HG03469 (cell line): ENCODE data around the gene GPS1.

Experiments used
- ATAC-seq: cut with Tn5 transposase; IDR thresholded peaks from one replicate; pipeline ENCODE4 v1.9.1; 2021; ENCODE audit warnings: mild to moderate bottlenecking, moderate library complexity, moderate number of reproducible peaks; ENCODE audit not compliant: unreplicated experiment

The GPS1 gene

GRCh38 chr17:82076018-82076784, 24.5 kb downstream of the GPS1 start:
- ATAC-seq, result no peak

DNA sequence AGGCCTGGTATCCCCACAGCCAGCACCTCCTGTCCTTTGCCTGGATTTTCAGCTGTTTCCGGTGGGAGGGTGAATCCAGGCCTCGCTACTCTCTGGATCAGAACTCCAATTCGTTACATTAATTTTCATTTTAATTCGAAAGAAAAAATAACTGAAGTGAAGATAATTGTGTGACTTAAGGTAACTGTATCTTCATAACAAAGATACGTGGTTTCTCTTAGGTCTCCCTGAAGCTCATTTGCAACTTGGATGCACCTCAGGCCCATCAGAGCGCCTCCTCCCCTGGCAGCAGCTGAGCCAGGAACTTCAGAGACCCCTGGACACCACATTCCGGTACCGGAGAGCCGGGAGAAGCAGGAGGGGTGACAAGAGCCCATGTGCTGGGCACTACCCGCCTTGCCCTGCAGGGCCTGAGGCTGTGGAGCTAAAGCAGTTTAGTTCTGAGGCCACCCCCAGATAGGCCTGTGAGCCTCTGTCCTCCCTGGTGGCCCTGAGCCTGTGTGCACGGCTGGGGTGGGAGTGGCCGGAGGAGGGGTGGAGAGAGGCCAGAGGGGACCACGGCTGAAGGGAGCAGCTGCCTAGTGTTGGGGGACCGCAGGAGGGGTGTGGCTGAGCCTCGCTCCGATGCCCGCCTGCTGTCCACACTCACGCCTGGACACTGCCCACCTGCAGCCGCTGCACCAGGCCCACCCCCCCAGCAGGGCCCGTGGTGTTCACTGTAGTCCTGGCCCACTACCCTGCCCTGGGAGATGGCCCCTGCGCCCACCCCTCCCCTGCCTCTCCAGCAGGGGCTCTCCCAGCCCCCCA, 25.3 kb downstream of the GPS1 start:
- ATAC-seq, result no peak

DNA sequence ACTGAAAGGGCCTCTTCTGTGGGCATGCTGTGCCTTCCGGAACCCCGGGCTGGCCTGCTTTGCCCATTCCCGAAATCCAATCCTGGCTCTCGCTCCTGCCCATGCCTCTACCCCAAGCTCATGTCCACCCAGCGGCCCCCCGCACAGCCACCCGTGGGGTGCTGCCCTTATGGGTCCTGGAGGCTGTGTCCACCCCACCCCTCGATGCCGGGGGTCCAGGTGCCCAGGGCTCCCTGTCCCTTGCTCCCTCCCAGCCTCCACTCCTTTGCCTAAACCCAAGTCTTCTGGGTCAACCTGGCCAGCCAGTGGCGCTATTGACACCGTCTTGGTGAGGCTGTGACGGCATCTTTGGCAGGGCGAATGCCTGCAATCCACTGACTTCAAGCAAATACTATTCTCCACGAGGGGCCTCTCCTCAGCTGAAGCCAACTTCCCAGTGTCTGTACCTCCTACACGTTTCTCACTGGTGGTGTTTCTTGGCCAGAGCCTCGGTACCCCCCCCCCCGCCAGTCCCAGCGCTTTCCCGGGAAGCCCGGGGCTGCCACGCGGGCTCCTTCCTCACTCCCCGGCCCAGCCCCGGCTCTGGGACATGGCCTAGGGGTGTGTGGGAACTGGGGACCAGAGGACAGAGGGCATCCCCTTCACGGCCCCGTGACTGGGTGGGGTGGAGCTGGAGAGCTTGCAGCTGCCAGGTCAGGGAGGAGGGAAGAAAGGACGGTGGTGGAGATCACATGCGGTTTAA, 26.1 kb downstream of the GPS1 start:
- ATAC-seq, result no peak

GRCh38 chr17:82078433-82078832, 26.7 kb downstream of the GPS1 start:
- ATAC-seq, result no peak

GRCh38 chr17:82079001-82079677, 27.4 kb downstream of the GPS1 start:
- no peak for ATAC-seq

DNA sequence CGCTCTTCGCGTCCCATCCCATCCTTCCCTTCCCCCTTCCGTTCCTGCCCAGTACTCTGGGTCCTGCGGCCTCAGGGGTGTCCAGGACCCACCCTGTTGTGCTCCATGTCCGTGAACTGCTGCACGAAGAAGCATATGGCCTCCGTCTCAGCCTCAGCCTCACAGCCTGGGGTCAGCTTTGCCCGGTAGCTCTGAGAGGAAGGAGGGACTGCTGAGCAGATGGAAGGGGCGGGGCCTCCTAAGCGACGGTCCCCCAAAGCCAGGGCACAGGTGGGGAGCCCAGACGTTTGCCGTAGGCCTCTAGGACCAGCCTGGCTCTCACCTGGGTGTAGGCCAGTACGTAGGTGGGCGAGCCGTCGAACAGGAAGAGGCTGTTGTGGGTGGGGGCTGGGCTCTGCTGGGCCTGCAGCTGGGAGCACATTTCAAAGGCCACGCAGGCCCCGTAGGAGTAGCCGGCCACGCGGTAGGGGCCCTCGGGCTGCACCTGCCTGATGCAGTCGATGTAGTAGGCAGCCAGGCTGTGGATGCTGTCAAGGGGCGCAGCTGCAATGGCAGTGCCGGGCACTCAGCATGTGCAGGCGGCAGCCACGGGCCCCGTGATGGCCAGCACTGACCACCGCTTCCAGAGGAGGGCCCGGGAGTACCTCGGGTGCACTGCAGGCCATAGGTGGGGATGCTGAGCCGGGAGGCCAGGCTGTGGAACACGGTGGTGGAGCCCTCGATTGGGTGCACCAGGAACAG, 28.5 kb downstream of the GPS1 start:
- no peak for ATAC-seq

GRCh38 chr17:82080789-82081464, 29.2 kb downstream of the GPS1 start:
- ATAC-seq, result no peak

GRCh38 chr17:82081546-82081945, 29.8 kb downstream of the GPS1 start:
- ATAC-seq, result no peak

DNA sequence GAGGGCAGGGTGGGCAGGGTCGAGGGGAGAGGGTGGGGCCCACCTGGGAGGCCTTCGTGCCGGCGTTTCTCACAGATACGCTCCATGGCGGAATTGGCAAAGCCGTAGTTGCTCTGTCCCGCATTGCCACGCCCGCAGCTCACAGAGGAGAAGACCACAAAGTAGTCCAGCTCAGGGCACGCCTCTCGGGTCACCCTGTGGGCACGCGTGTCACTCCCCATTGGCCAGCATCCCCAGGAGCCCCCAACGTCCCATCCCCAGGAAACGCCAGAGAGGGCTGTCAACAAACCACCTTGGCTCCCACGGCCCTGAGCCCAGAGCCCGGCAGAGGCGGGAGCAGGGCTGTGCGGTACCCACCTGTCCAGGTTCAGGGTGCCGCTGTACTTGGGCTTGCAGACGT, 30.3 kb downstream of the GPS1 start:
- ATAC-seq, result no peak

- ATAC-seq, result no peak
These were observed 30.8 kb downstream of the GPS1 start for GRCh38 chr17:82082456-82082855.

DNA sequence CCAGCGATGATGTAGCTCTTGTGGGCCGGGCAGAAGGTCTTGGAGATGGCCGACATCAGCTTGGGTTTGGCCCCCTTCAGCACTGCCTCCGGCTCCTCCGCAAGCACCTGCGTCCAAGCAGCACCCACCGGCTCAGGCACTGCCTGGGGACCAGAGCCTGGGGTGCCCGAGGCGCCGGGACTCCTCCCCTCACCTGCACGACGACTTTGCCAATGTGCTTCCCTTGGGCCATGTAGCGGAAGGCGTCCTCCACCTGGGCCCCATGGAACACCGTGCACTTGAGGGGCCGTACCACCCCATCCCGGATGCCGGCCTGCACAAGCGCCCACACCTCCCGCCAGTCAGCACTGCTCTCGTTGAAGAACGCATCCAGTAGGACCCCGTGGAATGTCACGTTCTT, 31.3 kb downstream of the GPS1 start:
- no peak for ATAC-seq

- ATAC-seq, result no peak
These were observed 32.0 kb downstream of the GPS1 start for GRCh38 chr17:82083533-82084359.

DNA sequence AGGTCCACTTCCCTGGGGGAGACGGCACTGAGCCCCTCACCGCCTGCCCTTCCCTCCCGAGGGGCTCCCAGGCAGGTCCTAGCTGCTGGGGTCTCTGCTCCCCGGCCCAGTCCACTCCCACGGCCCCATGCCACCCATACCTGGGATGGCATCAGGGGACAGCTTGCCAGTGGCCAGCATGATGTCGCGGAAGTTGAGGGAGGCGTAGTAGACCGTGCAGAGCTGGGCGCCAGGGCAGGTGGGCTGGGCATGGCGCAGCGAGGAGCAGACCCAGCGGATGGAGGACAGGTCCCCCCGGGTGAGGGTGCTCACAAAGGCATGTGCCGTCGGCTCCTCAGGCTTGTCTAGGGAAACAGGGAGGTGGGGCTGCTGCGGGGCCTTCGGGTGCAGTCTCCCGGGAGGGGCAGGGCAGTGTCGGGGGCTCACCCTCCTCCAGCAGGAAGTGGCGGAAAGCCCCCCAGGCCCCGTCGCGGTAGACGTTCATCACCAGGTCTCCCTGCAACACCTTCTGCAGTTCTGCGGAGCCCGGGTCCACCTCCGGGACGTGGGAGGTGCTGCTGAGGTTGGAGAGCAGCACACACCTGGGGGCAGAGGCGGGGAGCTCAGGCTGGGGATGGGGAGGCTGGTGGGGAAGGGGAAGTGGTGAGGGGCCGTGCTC, 32.8 kb downstream of the GPS1 start:
- ATAC-seq, result no peak

DNA sequence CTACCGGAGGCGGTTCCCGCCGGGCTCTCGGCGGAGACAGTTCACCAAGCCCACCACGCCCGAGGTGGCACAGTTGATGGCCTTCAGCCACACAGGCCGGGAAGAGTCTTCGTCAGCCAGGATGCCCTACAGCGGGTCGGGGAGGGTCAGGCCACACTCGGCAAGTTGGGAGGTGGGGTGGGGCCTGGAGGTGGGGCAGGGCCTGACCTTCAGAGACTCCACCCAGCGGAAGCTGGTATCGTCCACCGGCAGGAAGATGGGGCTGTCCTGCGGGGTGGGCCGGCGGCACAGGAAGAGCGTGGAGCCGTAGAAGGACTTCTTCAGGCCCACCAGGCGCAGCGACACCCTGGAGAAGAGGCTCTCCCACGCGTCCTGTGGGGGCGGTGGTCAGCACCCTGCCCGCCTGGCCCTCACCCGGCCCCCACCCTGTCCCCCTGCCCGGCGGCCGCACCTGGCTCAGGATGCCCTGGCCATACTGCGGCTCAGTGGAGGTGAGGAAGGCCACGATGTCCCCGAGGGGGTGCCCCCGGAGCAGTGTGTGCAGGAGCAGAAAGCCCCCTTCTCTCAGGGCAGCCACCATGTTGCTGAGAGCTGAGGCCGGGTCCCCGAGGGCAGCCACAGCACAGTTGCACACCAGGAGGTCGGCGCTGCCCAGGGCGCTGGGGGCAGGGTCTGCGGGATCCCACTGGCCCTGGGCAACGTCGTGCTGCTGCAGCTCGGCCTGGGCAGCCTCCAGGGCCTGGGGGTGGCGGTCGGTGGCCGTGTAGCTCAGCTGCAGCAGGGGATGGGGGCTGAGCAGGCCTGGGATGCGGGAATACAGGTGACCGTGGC, 33.5 kb downstream of the GPS1 start:
- no peak for ATAC-seq

DNA sequence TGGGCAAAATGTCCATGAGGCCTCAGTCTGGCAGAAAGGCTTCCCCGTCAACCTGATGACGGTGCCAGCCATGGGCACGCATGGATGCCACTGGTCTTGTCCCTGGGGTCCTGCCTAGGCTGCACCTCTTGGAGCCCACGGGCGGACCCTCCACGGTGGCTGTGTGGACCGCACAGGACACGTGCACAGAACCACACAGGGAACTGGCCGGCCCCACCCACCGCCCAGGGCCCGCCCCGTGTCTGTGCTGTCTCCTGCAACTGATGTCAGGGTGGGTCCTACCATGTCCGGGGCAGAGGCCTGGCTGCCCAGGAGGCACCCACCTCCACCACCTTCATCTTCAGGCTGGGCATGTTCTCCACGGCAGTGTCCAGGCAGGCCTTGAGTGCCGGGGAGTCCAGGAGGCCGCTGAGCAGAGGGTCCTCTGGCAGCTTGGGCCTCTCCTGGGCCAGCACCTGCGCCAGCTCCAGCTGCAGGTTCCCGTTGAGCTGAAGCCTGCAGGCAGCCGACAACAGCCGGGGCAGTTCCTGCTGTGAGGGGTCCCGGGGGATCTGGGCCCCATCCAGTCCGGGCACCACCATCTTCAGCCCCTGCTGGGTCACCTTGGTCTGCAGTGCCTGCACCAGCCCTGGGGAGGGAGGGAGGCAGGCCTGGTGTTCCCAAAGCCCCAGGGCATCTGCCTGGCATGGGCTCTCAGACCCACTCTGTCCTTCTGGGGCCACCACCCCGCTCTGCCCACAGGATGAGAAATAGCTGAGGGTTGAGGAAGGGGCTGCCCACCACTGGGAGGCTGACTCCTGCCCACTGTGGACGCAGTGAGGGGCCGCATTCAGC, 34.5 kb downstream of the GPS1 start:
- ATAC-seq, result no peak
